Neural progenitor cell (in vitro differentiated cells): ENCODE results near the gene C2orf66. TPM values are rescaled to one million over a fixed set of nuclear protein-coding genes. Genes with fewer than 3 reads are reported as not detected.

Experiments used
- DNase-seq: peaks from one replicate; pipeline ENCODE4 v3.0.0-alpha.2; 2016; ENCODE audit warnings: low spot score
- H2AFZ ChIP-seq: fragments of 200-600 bp; sonication (generic); replicated peaks from 2 replicates; pipeline ENCODE4 v1.6.1; 2016; ENCODE audit warnings: antibody characterized with exemption
- H3F3A ChIP-seq: fragments of 200-600 bp; sonication (generic); 2 replicates; pipeline ENCODE4 v1.6.1; 2016; ENCODE audit warnings: antibody characterized with exemption, low read depth
- H3K27ac ChIP-seq: fragments of 200-600 bp; sonication (generic); 2 replicates; pipeline ENCODE4 v1.5.1; 2016; ENCODE audit warnings: mild to moderate bottlenecking
- H3K27me3 ChIP-seq: fragments of 200-600 bp; sonication (generic); 2 replicates; pipeline ENCODE4 v1.6.1; 2016; ENCODE audit warnings: mild to moderate bottlenecking, moderate library complexity
- H3K36me3 ChIP-seq: fragments of 200-600 bp; sonication (generic); 2 replicates; pipeline ENCODE4 v1.5.1; 2016
- H3K4me1 ChIP-seq: fragments of 200-600 bp; sonication (generic); 2 replicates; pipeline ENCODE4 v1.6.1; 2016; ENCODE audit warnings: mixed run types
- H3K4me2 ChIP-seq: fragments of 200-600 bp; sonication (generic); 2 replicates; pipeline ENCODE4 v1.6.1; 2016
- H3K4me3 ChIP-seq: fragments of 200-600 bp; sonication (generic); 2 replicates; pipeline ENCODE4 v1.5.1; 2016
- H3K79me2 ChIP-seq: fragments of 200-600 bp; sonication (generic); 2 replicates; pipeline ENCODE4 v1.6.1; 2016; ENCODE audit warnings: low read depth
- H3K9ac ChIP-seq: fragments of 200-600 bp; sonication (generic); 2 replicates; pipeline ENCODE4 v1.6.1; 2016
- H3K9me3 ChIP-seq: fragments of 200-600 bp; sonication (generic); 2 replicates; pipeline ENCODE4 v1.5.1; 2016; ENCODE audit warnings: low read depth
- H4K20me1 ChIP-seq: fragments of 200-600 bp; sonication (generic); 2 replicates; pipeline ENCODE4 v1.6.1; 2016; ENCODE audit warnings: low read depth
- H3K27ac Mint-ChIP-seq: 3 replicates; pipeline ENCODE4 v1.8.0; 2021; ENCODE audit warnings: mixed read lengths
- H3K27me3 Mint-ChIP-seq: 2 replicates; pipeline ENCODE4 v1.8.0; 2022; ENCODE audit warnings: low read depth, mild to moderate bottlenecking, inconsistent platforms, moderate library complexity, mixed read lengths; ENCODE audit not compliant: insufficient read depth
- H3K36me3 Mint-ChIP-seq: 3 replicates; pipeline ENCODE4 v1.8.0; 2021; ENCODE audit warnings: mixed read lengths
- H3K4me1 Mint-ChIP-seq: 3 replicates; pipeline ENCODE4 v1.8.0; 2021; ENCODE audit warnings: mixed read lengths
- H3K4me3 Mint-ChIP-seq: 3 replicates; pipeline ENCODE4 v1.8.0; 2021; ENCODE audit warnings: mild to moderate bottlenecking, moderate library complexity, mixed read lengths
- H3K9me3 Mint-ChIP-seq: 3 replicates; pipeline ENCODE4 v1.8.0; 2020; ENCODE audit warnings: mixed read lengths
- CTCF ChIP-seq: fragments of 200-600 bp; sonication (generic); IDR thresholded peaks from 2 replicates; pipeline ENCODE4 v1.5.1; 2017; ENCODE audit warnings: antibody characterized with exemption, mild to moderate bottlenecking
- EZH2 ChIP-seq: fragments of 200-600 bp; sonication (generic); IDR thresholded peaks from 2 replicates; pipeline ENCODE4 v1.6.1; 2017; ENCODE audit warnings: antibody characterized with exemption, mild to moderate bottlenecking, moderate library complexity
- EZH2phosphoT487 ChIP-seq: fragments of 200-600 bp; sonication (generic); IDR thresholded peaks from 2 replicates; pipeline ENCODE4 v1.6.1; 2017; ENCODE audit warnings: antibody characterized with exemption
- total RNA-seq: library from RNA; depleted of rRNA; stranded (reverse); fragments of >200 nt; gene quantifications from 2 replicates; pipeline ENCODE4 v1.2.3, GENCODE V29; 2015; ENCODE audit warnings: low replicate concordance

C2orf66 gene
- total RNA-seq, 1 donor from 2014 or later: 0.43 TPM

GRCh38 chr2:196830701-196831100 lies 21.5 kb upstream of the C2orf66 start:
- H3K36me3 ChIP-seq: peaks cover 17% of the 10 kb centered on the region
- TF ChIP-seq CTCF (no peak), EZH2 (no peak), EZH2phosphoT487 (peak; percentile 94)
- H2AFZ ChIP-seq: no peak overlapping the region
- Mint-ChIP-seq H3K27ac (no peak overlapping the region), H3K27me3 (no peaks in the 10 kb centered on the region), H3K9me3 (no peaks in the 10 kb centered on the region), H3K4me1 (peaks cover 22% of the 10 kb centered on the region), H3K36me3 (peaks cover 6% of the 10 kb centered on the region), H3K4me3 (no peak overlapping the region)
- peak; percentile 38 for DNase-seq
- no peak overlapping the region for H3K9ac ChIP-seq
- peak overlapping the region; percentile 23 for H3K4me2 ChIP-seq
- peaks cover 14% of the 10 kb centered on the region for H3K4me1 ChIP-seq
- H3K27ac ChIP-seq: peak overlapping the region; percentile 64
- H3K9me3 ChIP-seq: no peaks in the 10 kb centered on the region
- no peaks in the 10 kb centered on the region for H3K79me2 ChIP-seq
- H3F3A ChIP-seq: peaks cover 33% of the 10 kb centered on the region
- peaks cover 8% of the 10 kb centered on the region for H4K20me1 ChIP-seq
- no peak overlapping the region for H3K4me3 ChIP-seq
- no peaks in the 10 kb centered on the region for H3K27me3 ChIP-seq

GRCh38 chr2:196827356-196827755 lies 18.2 kb upstream of the C2orf66 start:
- TF ChIP-seq EZH2 (no peak), EZH2phosphoT487 (no peak), CTCF (no peak)
- no peaks in the 10 kb centered on the region for H3K27me3 Mint-ChIP-seq
- no peak for DNase-seq
- H3K36me3 ChIP-seq: no peaks in the 10 kb centered on the region
- no peak overlapping the region for H2AFZ ChIP-seq
- peaks cover 25% of the 10 kb centered on the region for H3K4me1 Mint-ChIP-seq
- no peak overlapping the region for H3K4me3 ChIP-seq
- peak overlapping the region; percentile 3 for H3K27ac Mint-ChIP-seq
- H3K9me3 Mint-ChIP-seq: no peaks in the 10 kb centered on the region
- H3K27me3 ChIP-seq: no peaks in the 10 kb centered on the region
- H3K79me2 ChIP-seq: no peaks in the 10 kb centered on the region
- H3F3A ChIP-seq: peaks cover 18% of the 10 kb centered on the region
- H3K4me3 Mint-ChIP-seq: no peak overlapping the region
- H3K9me3 ChIP-seq: no peaks in the 10 kb centered on the region
- H3K4me2 ChIP-seq: no peak overlapping the region
- peaks cover 14% of the 10 kb centered on the region for H3K4me1 ChIP-seq
- no peak overlapping the region for H3K9ac ChIP-seq
- peaks cover 6% of the 10 kb centered on the region for H3K36me3 Mint-ChIP-seq
- H3K27ac ChIP-seq: no peak overlapping the region
- peaks cover 8% of the 10 kb centered on the region for H4K20me1 ChIP-seq

- no peak for TF ChIP-seq EZH2phosphoT487
- no peak for TF ChIP-seq CTCF
- TF ChIP-seq EZH2: no peak
- H3K27me3 ChIP-seq: no peaks in the 10 kb centered on the region
- DNase-seq: no peak
- no peaks in the 10 kb centered on the region for H3K4me1 ChIP-seq
- H4K20me1 ChIP-seq: no peaks in the 10 kb centered on the region
- H3K4me3 ChIP-seq: no peak overlapping the region
- H2AFZ ChIP-seq: no peak overlapping the region
- no peaks in the 10 kb centered on the region for H3K9me3 ChIP-seq
- H3K4me2 ChIP-seq: no peak overlapping the region
- no peak overlapping the region for H3K27ac ChIP-seq
- H3K36me3 Mint-ChIP-seq: no peaks in the 10 kb centered on the region
- H3K27me3 Mint-ChIP-seq: no peaks in the 10 kb centered on the region
- peaks cover 2% of the 10 kb centered on the region for H3K9me3 Mint-ChIP-seq
- no peaks in the 10 kb centered on the region for H3F3A ChIP-seq
- H3K4me1 Mint-ChIP-seq: peaks cover 15% of the 10 kb centered on the region
- H3K4me3 Mint-ChIP-seq: no peak overlapping the region
- no peaks in the 10 kb centered on the region for H3K36me3 ChIP-seq
- H3K9ac ChIP-seq: no peak overlapping the region
- H3K79me2 ChIP-seq: no peaks in the 10 kb centered on the region
- H3K27ac Mint-ChIP-seq: no peak overlapping the region
Measured at GRCh38 chr2:196823750-196824522, 14.8 kb upstream of the C2orf66 start.
